Liver (tissue), 9 donors: ENCODE data around the gene DIDO1. TPM values are rescaled to one million over a fixed set of nuclear protein-coding genes. Genes with fewer than 3 reads are reported as not detected.

Experiments used
- DNase-seq: peaks from one replicate; pipeline ENCODE4 v3.0.0-alpha.2; 2017; ENCODE audit warnings: low spot score
- H3K27ac ChIP-seq, 2 donors: one replicate each; pipeline ENCODE4 v1.7.0; 2013; ENCODE audit warnings: inconsistent platforms in 2 of 2, low read length in 2 of 2, control low read depth in 1 of 2, low read depth in 1 of 2, mild to moderate bottlenecking in 1 of 2
- H3K27me3 ChIP-seq, 4 donors: one replicate each; pipeline versions ENCODE4 v1.6.1 to v1.7.0; 2013; ENCODE audit warnings: low read length in 3 of 4, inconsistent platforms in 1 of 4, mild to moderate bottlenecking in 1 of 4, moderate library complexity in 1 of 4; ENCODE audit not compliant: control insufficient read depth in 4 of 4, insufficient read depth in 4 of 4
- H3K36me3 ChIP-seq, 4 donors: one replicate each; pipeline versions ENCODE4 v1.6.1 to v1.7.0; 2013; ENCODE audit warnings: low read length in 3 of 4, mild to moderate bottlenecking in 3 of 4, low read depth in 1 of 4, moderate library complexity in 1 of 4; ENCODE audit not compliant: control insufficient read depth in 4 of 4, insufficient read depth in 3 of 4
- H3K4me1 ChIP-seq, 4 donors: one replicate each; pipeline versions ENCODE4 v1.6.1 to v1.7.0; 2013; ENCODE audit warnings: low read length in 3 of 4, mild to moderate bottlenecking in 3 of 4, moderate library complexity in 1 of 4; ENCODE audit not compliant: control insufficient read depth in 4 of 4, insufficient read depth in 4 of 4
- H3K4me3 ChIP-seq, 3 donors: one replicate each; pipeline versions ENCODE4 v1.6.1 to v1.7.0; 2013; ENCODE audit warnings: low read length in 3 of 3, control low read depth in 1 of 3, low read depth in 1 of 3, mild to moderate bottlenecking in 1 of 3
- H3K9ac ChIP-seq, 2 donors: one replicate each; pipeline ENCODE4 v1.7.0; 2013; ENCODE audit warnings: low read length in 2 of 2, mild to moderate bottlenecking in 2 of 2, moderate library complexity in 2 of 2, control low read depth in 1 of 2, low read depth in 1 of 2
- H3K9me3 ChIP-seq, 4 donors: one replicate each; pipeline versions ENCODE4 v1.6.1 to v1.7.0; 2013; ENCODE audit warnings: low read length in 3 of 4; ENCODE audit not compliant: control insufficient read depth in 4 of 4
- EGR1 ChIP-seq, 2 donors: IDR thresholded peaks; 2 replicates each; pipeline ENCODE4 v1.6.1; 2016 to 2018; ENCODE audit warnings: antibody characterized with exemption in 2 of 2, low read depth in 2 of 2
- FOXA1 ChIP-seq: IDR thresholded peaks from 2 replicates; pipeline ENCODE4 v1.6.1; 2016; ENCODE audit warnings: antibody characterized with exemption
- FOXA2 ChIP-seq: IDR thresholded peaks from 2 replicates; pipeline ENCODE4 v1.6.1; 2016; ENCODE audit warnings: antibody characterized with exemption
- GABPA ChIP-seq, 2 donors: IDR thresholded peaks in 1 of 2; conservative IDR thresholded peaks in 1 of 2; 2 replicates each; pipeline ENCODE4 v1.6.1; 2016; ENCODE audit warnings: antibody characterized with exemption in 2 of 2, mild to moderate bottlenecking in 1 of 2, moderate library complexity in 1 of 2
- HNF4A ChIP-seq, 2 donors: conservative IDR thresholded peaks; 2 replicates each; pipeline ENCODE4 v1.6.1; 2016; ENCODE audit warnings: antibody characterized with exemption in 2 of 2, mild to moderate bottlenecking in 2 of 2
- HNF4G ChIP-seq: IDR thresholded peaks from 2 replicates; pipeline ENCODE4 v1.6.1; 2016; ENCODE audit warnings: antibody characterized with exemption
- JUND ChIP-seq, 2 donors: IDR thresholded peaks; 2 replicates each; pipeline ENCODE4 v1.6.1; 2016; ENCODE audit warnings: antibody characterized with exemption in 2 of 2
- NR2F2 ChIP-seq: IDR thresholded peaks from 2 replicates; pipeline ENCODE4 v1.6.1; 2016; ENCODE audit warnings: antibody characterized with exemption
- RAD21 ChIP-seq, 2 donors: IDR thresholded peaks; 2 replicates each; pipeline ENCODE4 v1.6.1; 2016; ENCODE audit warnings: antibody characterized with exemption in 2 of 2, mild to moderate bottlenecking in 2 of 2
- RXRA ChIP-seq, 2 donors: IDR thresholded peaks; 2 replicates each; pipeline ENCODE4 v1.6.1; 2017 to 2018; ENCODE audit warnings: antibody characterized with exemption in 2 of 2, mild to moderate bottlenecking in 1 of 2
- SP1 ChIP-seq: IDR thresholded peaks from 2 replicates; pipeline ENCODE4 v1.6.1; 2018; ENCODE audit warnings: antibody characterized with exemption, mild to moderate bottlenecking
- TAF1 ChIP-seq: conservative IDR thresholded peaks from 2 replicates; pipeline ENCODE4 v1.6.1; 2016; ENCODE audit warnings: antibody characterized with exemption, mild to moderate bottlenecking
- YY1 ChIP-seq: IDR thresholded peaks from 2 replicates; pipeline ENCODE4 v1.6.1; 2016; ENCODE audit warnings: antibody characterized with exemption, mild to moderate bottlenecking
- ZBTB33 ChIP-seq: IDR thresholded peaks from 2 replicates; pipeline ENCODE4 v1.6.1; 2016; ENCODE audit warnings: antibody characterized with exemption
- WGBS: extraction: QIAGEN DNeasy Blood & Tissue Kit; methylation state at CpG from one replicate; pipeline ENCODE4 v1.1.7; 2013; 5-methylcytosine and 5-hydroxymethylcytosine counted together
- polyA plus RNA-seq, 2 donors: library from polyadenylated mRNA; stranded (reverse) in 1 of 2; unstranded in 1 of 2; fragments of 200-250 nt in 1 of 2; fragments of >200 nt in 1 of 2; fragmentation: Nextera tagmentation in 1 of 2; extraction: Ambion mirVana in 1 of 2; gene quantifications; one replicate each; pipeline versions ENCODE4 v1.2.1 to v1.2.3, GENCODE V29; 2013 to 2015
- total RNA-seq, 2 donors: library from RNA; depleted of rRNA; stranded (reverse); fragments of >200 nt; gene quantifications; one replicate each; pipeline ENCODE4 v1.2.3, GENCODE V29; 2014
- TF ChIP-seq, protein P1 (sequence below): IDR thresholded peaks from 2 replicates; pipeline ENCODE4 v1.6.1; 2016; ENCODE audit warnings: antibody characterized with exemption
- TF ChIP-seq, protein P2 (sequence below): IDR thresholded peaks from 2 replicates; pipeline ENCODE4 v1.6.1; 2016; ENCODE audit warnings: antibody characterized with exemption
- TF ChIP-seq, protein P3 (sequence below): fragments of 150-350 bp; IDR thresholded peaks from 2 replicates; pipeline ENCODE4 v1.5.1; 2017; ENCODE audit warnings: improper control_type of control experiment, low read depth, low read length; ENCODE audit not compliant: missing input control
- TF ChIP-seq, protein P4 (sequence below): IDR thresholded peaks from 2 replicates; pipeline ENCODE4 v1.6.1; 2016; ENCODE audit warnings: antibody characterized with exemption, mild to moderate bottlenecking
- donor health status: healthy.
- donor health status: healthy.
- donor health status: healthy.
- donor health status: healthy.
- donor health status: healthy.

The DIDO1 gene
- total and polyA plus RNA-seq, 4 donors, result 10.1 to 43.1 (median 17.4) TPM

GRCh38 chr20:62838128-62838891, 88.0 kb downstream of the DIDO1 start:
- Histone ChIP-seq H3K4me3 (no peak overlapping the region), H3K4me1 (peaks cover 0 to 18% (median 9%) of the 10 kb centered on the region in 4 donors), H3K36me3 (peaks cover 0 to 3% (median 0%) of the 10 kb centered on the region in 4 donors), H3K27me3 (no peaks in the 10 kb centered on the region), H3K9ac (no peak overlapping the region), H3K9me3 (no peaks in the 10 kb centered on the region), H3K27ac (peak overlapping the region; percentile 71 to 74)
- WGBS, result 59% methylated on average over 27 of the region's 27 CpGs
- DNase-seq, result no peak
- TF ChIP-seq, protein P1, sequence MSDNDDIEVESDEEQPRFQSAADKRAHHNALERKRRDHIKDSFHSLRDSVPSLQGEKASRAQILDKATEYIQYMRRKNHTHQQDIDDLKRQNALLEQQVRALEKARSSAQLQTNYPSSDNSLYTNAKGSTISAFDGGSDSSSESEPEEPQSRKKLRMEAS, result peak; percentile 28
- TF ChIP-seq HNF4G, result peak; percentile 27
- TF ChIP-seq, protein P2, sequence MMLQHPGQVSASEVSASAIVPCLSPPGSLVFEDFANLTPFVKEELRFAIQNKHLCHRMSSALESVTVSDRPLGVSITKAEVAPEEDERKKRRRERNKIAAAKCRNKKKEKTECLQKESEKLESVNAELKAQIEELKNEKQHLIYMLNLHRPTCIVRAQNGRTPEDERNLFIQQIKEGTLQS, result peak; percentile 24
- TF ChIP-seq RAD21 (IDR thresholded peaks at IDR 0.05), result peak; percentile 22 to 48
- TF ChIP-seq RXRA (IDR thresholded peaks at IDR 0.05), result peak; percentile 86 to 89
- TF ChIP-seq SP1, result peak; percentile 93
- peak; percentile 28 for TF ChIP-seq ZBTB33
- TF ChIP-seq, protein P3, sequence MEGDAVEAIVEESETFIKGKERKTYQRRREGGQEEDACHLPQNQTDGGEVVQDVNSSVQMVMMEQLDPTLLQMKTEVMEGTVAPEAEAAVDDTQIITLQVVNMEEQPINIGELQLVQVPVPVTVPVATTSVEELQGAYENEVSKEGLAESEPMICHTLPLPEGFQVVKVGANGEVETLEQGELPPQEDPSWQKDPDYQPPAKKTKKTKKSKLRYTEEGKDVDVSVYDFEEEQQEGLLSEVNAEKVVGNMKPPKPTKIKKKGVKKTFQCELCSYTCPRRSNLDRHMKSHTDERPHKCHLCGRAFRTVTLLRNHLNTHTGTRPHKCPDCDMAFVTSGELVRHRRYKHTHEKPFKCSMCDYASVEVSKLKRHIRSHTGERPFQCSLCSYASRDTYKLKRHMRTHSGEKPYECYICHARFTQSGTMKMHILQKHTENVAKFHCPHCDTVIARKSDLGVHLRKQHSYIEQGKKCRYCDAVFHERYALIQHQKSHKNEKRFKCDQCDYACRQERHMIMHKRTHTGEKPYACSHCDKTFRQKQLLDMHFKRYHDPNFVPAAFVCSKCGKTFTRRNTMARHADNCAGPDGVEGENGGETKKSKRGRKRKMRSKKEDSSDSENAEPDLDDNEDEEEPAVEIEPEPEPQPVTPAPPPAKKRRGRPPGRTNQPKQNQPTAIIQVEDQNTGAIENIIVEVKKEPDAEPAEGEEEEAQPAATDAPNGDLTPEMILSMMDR, result no peak
- peak; percentile 36 for TF ChIP-seq NR2F2
- TF ChIP-seq JUND (IDR thresholded peaks at IDR 0.05), result peak in 1 of 2 donors; percentile 80
- TF ChIP-seq FOXA2, result no peak
- peak in 1 of 2 donors; percentile 33 for TF ChIP-seq EGR1 (IDR thresholded peaks at IDR 0.05; ENCODE audit: low read depth in 2 of 2)
- no peak for TF ChIP-seq TAF1
- TF ChIP-seq, protein P4, sequence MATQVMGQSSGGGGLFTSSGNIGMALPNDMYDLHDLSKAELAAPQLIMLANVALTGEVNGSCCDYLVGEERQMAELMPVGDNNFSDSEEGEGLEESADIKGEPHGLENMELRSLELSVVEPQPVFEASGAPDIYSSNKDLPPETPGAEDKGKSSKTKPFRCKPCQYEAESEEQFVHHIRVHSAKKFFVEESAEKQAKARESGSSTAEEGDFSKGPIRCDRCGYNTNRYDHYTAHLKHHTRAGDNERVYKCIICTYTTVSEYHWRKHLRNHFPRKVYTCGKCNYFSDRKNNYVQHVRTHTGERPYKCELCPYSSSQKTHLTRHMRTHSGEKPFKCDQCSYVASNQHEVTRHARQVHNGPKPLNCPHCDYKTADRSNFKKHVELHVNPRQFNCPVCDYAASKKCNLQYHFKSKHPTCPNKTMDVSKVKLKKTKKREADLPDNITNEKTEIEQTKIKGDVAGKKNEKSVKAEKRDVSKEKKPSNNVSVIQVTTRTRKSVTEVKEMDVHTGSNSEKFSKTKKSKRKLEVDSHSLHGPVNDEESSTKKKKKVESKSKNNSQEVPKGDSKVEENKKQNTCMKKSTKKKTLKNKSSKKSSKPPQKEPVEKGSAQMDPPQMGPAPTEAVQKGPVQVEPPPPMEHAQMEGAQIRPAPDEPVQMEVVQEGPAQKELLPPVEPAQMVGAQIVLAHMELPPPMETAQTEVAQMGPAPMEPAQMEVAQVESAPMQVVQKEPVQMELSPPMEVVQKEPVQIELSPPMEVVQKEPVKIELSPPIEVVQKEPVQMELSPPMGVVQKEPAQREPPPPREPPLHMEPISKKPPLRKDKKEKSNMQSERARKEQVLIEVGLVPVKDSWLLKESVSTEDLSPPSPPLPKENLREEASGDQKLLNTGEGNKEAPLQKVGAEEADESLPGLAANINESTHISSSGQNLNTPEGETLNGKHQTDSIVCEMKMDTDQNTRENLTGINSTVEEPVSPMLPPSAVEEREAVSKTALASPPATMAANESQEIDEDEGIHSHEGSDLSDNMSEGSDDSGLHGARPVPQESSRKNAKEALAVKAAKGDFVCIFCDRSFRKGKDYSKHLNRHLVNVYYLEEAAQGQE, result peak; percentile 68
- peak; percentile 52 for TF ChIP-seq YY1
- peak; percentile 83 to 85 for TF ChIP-seq HNF4A (conservative IDR thresholded peaks at IDR 0.05)
- no peak for TF ChIP-seq GABPA (IDR thresholded peaks at IDR 0.05 in 1 of 2, conservative IDR thresholded peaks at IDR 0.05 in 1 of 2)
- TF ChIP-seq FOXA1, result no peak
